ENCODE data around the gene FBXL13. TPM values are rescaled to one million over a fixed set of nuclear protein-coding genes. Genes with fewer than 3 reads are reported as not detected.
"Not testable (repeated sequence)": the region's sequence is repeated elsewhere in the genome, so short reads cannot be mapped to it uniquely, and the experiment has no call there.

Gene FBXL13
- total and polyA plus RNA-seq, 2 experiments from 2014 or later = 0.24 to 0.43 TPM

DNA sequence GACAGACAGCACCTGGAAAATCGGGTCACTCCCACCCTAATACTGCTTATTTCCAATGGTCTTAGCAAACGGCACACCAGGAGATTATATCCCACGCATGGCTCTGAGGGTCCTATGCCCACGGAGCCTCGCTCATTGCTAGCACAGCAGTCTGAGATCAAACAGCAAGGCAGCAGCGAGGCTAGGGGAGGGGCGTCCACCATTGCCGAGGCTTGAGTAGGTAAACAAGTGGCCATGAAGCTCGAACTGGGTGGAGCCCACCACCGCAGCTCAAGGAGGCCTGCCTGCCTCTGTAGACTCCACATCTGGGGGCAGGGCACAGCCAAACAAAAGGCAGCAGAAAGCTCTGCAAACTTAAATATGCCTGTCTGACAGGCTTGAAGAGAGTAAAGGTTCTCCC is 293.7 kb downstream of the FBXL13 start:
- 89 to 94% methylated on average over 10 of the region's 10 CpGs for WGBS, 2 experiments (ENCODE audit: low coverage in 1 of 2, low lambda C conversion rate in 2 of 2, missing lambda C conversion rate in 2 of 2)
- H3K9ac ChIP-seq; H3K27ac ChIP-seq; in situ Hi-C loops (cut with MboI); H3K27me3 ChIP-seq (replicated peaks; ENCODE audit: insufficient read depth); H3K9me3 ChIP-seq (ENCODE audit: low read depth); H3K9me2 ChIP-seq (ENCODE audit: insufficient read depth); H3K4me2 ChIP-seq (ENCODE audit: unreplicated experiment); H3K4me3 ChIP-seq; H2AFZ ChIP-seq; H4K20me1 ChIP-seq (ENCODE audit: insufficient read depth); DNase-seq; H3K4me1 ChIP-seq (ENCODE audit: insufficient read depth); H3K79me2 ChIP-seq (ENCODE audit: insufficient read depth); H3K36me3 ChIP-seq (ENCODE audit: low read depth); H3F3A ChIP-seq (ENCODE audit: insufficient read depth): not testable (repeated sequence)

DNA sequence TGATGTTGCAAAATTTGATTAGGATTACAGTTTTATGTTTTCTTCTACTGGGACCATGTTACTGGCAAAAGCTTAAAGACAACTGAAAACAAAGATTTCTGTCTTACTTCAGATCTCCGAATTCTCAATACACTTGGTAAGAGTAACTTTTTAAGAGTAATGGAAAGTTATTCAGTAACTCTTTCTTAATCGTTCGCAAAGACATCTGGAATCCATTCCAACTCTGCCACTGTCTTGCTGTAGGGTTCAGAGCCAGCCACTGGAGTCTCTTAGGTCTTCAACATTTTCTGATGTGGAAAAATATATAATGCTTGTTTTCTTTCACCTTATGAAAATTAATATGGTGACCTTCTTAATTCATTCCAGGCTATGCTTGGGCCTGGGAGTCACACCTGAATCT is 295.9 kb downstream of the FBXL13 start:
- H3K36me3 ChIP-seq (ENCODE audit: low read depth); H4K20me1 ChIP-seq (ENCODE audit: insufficient read depth); H3K9me3 ChIP-seq (ENCODE audit: low read depth); H2AFZ ChIP-seq; H3K9me2 ChIP-seq (ENCODE audit: insufficient read depth); H3K27me3 ChIP-seq (replicated peaks; ENCODE audit: insufficient read depth); in situ Hi-C loops (cut with MboI); H3F3A ChIP-seq (ENCODE audit: insufficient read depth); H3K27ac ChIP-seq; H3K4me1 ChIP-seq (ENCODE audit: insufficient read depth); H3K9ac ChIP-seq; H3K79me2 ChIP-seq (ENCODE audit: insufficient read depth); H3K4me2 ChIP-seq (ENCODE audit: unreplicated experiment); DNase-seq; H3K4me3 ChIP-seq: not testable (repeated sequence)
- 37 to 40% methylated on average over 3 of the region's 3 CpGs for WGBS, 2 experiments (ENCODE audit: low coverage in 1 of 2, low lambda C conversion rate in 2 of 2, missing lambda C conversion rate in 2 of 2)

DNA sequence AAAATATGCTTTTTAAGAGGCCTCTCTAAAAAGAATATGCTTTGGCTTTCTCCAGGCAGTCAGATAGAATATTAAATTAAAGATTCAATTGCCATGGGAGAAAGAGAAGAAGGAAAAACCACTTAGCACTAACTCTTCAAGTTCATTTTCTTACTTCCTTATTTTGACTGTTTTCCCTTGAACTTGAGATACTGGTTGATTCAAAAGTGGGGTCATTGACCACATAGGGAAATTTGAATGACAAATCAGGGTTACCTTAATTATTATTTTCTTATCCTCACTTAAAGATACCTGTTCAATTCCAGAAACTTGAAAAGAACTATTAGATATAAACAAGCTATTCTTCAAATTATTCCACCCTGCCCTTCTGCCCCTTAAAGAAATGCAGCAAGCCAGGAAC is 298.4 kb downstream of the FBXL13 start:
- H2AFZ ChIP-seq; H3K27ac ChIP-seq; H4K20me1 ChIP-seq (ENCODE audit: insufficient read depth); H3K4me2 ChIP-seq (ENCODE audit: unreplicated experiment); H3F3A ChIP-seq (ENCODE audit: insufficient read depth); DNase-seq; H3K9me2 ChIP-seq (ENCODE audit: insufficient read depth); in situ Hi-C loops (cut with MboI); H3K4me1 ChIP-seq (ENCODE audit: insufficient read depth); H3K4me3 ChIP-seq; H3K9ac ChIP-seq; H3K36me3 ChIP-seq (ENCODE audit: low read depth); H3K27me3 ChIP-seq (replicated peaks; ENCODE audit: insufficient read depth); H3K9me3 ChIP-seq (ENCODE audit: low read depth); H3K79me2 ChIP-seq (ENCODE audit: insufficient read depth): not testable (repeated sequence)

DNA sequence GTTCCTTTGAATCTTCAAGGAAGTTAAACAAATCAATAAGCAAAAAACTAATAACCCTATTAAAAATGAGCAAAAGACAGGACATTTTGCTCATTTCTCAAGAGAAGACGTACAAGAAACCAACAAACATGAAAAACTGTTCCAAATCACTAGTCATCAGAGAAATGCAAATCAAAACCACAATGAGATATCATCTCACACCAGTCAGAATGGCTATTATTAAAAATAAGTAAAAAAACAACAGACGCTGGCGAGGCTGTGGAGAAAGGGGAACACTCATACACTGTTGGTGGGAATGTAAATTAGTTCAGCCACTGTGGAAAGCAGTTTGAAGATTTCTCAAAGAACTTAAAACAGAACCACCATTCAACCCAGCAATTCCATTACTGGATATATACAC is 304.1 kb downstream of the FBXL13 start:
- H3K27me3 ChIP-seq (replicated peaks; ENCODE audit: insufficient read depth); DNase-seq; H3K9me3 ChIP-seq (ENCODE audit: low read depth); in situ Hi-C loops (cut with MboI); H2AFZ ChIP-seq; H3K4me2 ChIP-seq (ENCODE audit: unreplicated experiment); H4K20me1 ChIP-seq (ENCODE audit: insufficient read depth); H3K9me2 ChIP-seq (ENCODE audit: insufficient read depth); H3K4me1 ChIP-seq (ENCODE audit: insufficient read depth); H3F3A ChIP-seq (ENCODE audit: insufficient read depth); H3K36me3 ChIP-seq (ENCODE audit: low read depth); H3K4me3 ChIP-seq; H3K79me2 ChIP-seq (ENCODE audit: insufficient read depth); H3K9ac ChIP-seq; H3K27ac ChIP-seq: not testable (repeated sequence)
- 100% methylated on average over 3 of the region's 3 CpGs for WGBS, 2 experiments (ENCODE audit: low coverage in 1 of 2, low lambda C conversion rate in 2 of 2, missing lambda C conversion rate in 2 of 2)

DNA sequence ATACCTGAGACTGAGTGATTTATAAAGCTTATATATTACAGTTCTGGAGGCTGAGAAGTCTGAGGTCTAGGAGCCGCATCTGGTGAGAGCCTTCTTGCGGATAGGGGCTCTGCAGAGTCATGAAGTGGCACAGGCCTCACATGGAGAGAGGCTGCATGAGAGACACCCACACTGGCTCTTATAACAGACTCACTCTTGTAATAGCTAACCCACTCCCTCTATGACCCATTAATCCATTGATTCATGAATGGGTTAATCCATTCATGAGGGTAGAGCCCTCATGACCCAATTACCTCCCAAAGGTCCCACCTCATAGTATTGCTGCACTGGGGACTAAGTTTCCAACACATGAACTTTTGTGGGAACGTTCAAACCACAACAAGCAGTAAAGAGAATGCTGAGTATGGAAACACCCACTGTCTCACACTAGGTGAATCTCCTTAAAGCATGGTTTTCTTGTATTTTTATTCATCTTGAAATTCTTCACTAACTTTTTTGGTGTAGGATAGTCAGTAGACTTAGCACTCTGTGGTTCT is 304.9 kb downstream of the FBXL13 start:
- H3K27me3 ChIP-seq (replicated peaks; ENCODE audit: insufficient read depth); H3K9ac ChIP-seq; H3K4me1 ChIP-seq (ENCODE audit: insufficient read depth); in situ Hi-C loops (cut with MboI); H2AFZ ChIP-seq; H3K36me3 ChIP-seq (ENCODE audit: low read depth); H4K20me1 ChIP-seq (ENCODE audit: insufficient read depth); H3K27ac ChIP-seq; H3F3A ChIP-seq (ENCODE audit: insufficient read depth); H3K9me2 ChIP-seq (ENCODE audit: insufficient read depth); H3K4me3 ChIP-seq; H3K9me3 ChIP-seq (ENCODE audit: low read depth); H3K4me2 ChIP-seq (ENCODE audit: unreplicated experiment); H3K79me2 ChIP-seq (ENCODE audit: insufficient read depth); DNase-seq: not testable (repeated sequence)
- WGBS, 2 experiments (ENCODE audit: low coverage in 1 of 2, low lambda C conversion rate in 2 of 2, missing lambda C conversion rate in 2 of 2) = 92 to 95% methylated on average over 1 to 2 of the region's 3 CpGs

GRCh38 chr7:102763295-102763905 is 311.2 kb downstream of the FBXL13 start:
- H3K9me2 ChIP-seq (ENCODE audit: insufficient read depth); H3K4me3 ChIP-seq; H2AFZ ChIP-seq; H3K9me3 ChIP-seq (ENCODE audit: low read depth); H4K20me1 ChIP-seq (ENCODE audit: insufficient read depth); DNase-seq; in situ Hi-C loops (cut with MboI); H3K4me1 ChIP-seq (ENCODE audit: insufficient read depth); H3K36me3 ChIP-seq (ENCODE audit: low read depth); H3K27me3 ChIP-seq (replicated peaks; ENCODE audit: insufficient read depth); H3K4me2 ChIP-seq (ENCODE audit: unreplicated experiment); H3K79me2 ChIP-seq (ENCODE audit: insufficient read depth); H3K27ac ChIP-seq; H3F3A ChIP-seq (ENCODE audit: insufficient read depth); H3K9ac ChIP-seq: not testable (repeated sequence)
- WGBS, 2 experiments (ENCODE audit: low coverage in 1 of 2, low lambda C conversion rate in 2 of 2, missing lambda C conversion rate in 2 of 2) = 58 to 60% methylated on average over 6 of the region's 6 CpGs

Small RNA genes lying within 50 kb of the gene (small RNA-seq; reads per million reads assigned to genes)
- not detected for gene RNU6-1136P (ENCODE audit: low read depth, low replicate concordance)

Other genes starting within 250 kb of the FBXL13 start
- 1.5 TPM in 1 of 2 replicates, not detected in the other for gene LRRC17, start 161.8 kb downstream of the FBXL13 start, total RNA-seq (2014; rRNA removed; shearing (Covaris generic))
- 0.18 and 0.22 TPM in 2 replicates for gene LRRC17, start 161.8 kb downstream of the FBXL13 start, polyA plus RNA-seq (2016; fragmentation: Nextera tagmentation; extraction: Ambion mirVana)
- gene ARMC10, start 344 bp upstream of the FBXL13 start, total RNA-seq (2014; rRNA removed; shearing (Covaris generic)) = 32.8 and 39.2 TPM in 2 replicates
- gene ARMC10, start 344 bp upstream of the FBXL13 start, polyA plus RNA-seq (2016; fragmentation: Nextera tagmentation; extraction: Ambion mirVana) = 35.5 and 41.9 TPM in 2 replicates
- 4.4 and 21.1 TPM in 2 replicates for gene NAPEPLD, start 74.3 kb upstream of the FBXL13 start, total RNA-seq (2014; rRNA removed; shearing (Covaris generic))
- 9.9 and 10.8 TPM in 2 replicates for gene NAPEPLD, start 74.3 kb upstream of the FBXL13 start, polyA plus RNA-seq (2016; fragmentation: Nextera tagmentation; extraction: Ambion mirVana)
- gene PMPCB, start 222.6 kb upstream of the FBXL13 start, total RNA-seq (2014; rRNA removed; shearing (Covaris generic)) = 61.7 and 80.7 TPM in 2 replicates
- gene PMPCB, start 222.6 kb upstream of the FBXL13 start, polyA plus RNA-seq (2016; fragmentation: Nextera tagmentation; extraction: Ambion mirVana) = 48.7 and 56.9 TPM in 2 replicates

All from GM23248 (cell line).